Breast epithelium (tissue), 3 donors: ENCODE results near the gene STARD3.

Experiments used
- CTCF ChIP-seq, 3 donors: fragments of 450-650 bp; IDR thresholded peaks; one replicate each; pipeline ENCODE4 v1.5.1; 2016 to 2017; ENCODE audit warnings: antibody characterized with exemption in 3 of 3, mild to moderate bottlenecking in 3 of 3, moderate library complexity in 3 of 3
- POLR2A ChIP-seq: fragments of 450-650 bp; IDR thresholded peaks from one replicate; pipeline ENCODE4 v1.6.1; 2016; ENCODE audit warnings: antibody characterized with exemption, mild to moderate bottlenecking, moderate library complexity

- TF ChIP-seq CTCF (IDR thresholded peaks at IDR 0.05), result no peak
- TF ChIP-seq POLR2A, result no peak
Observed at GRCh38 chr17:39605492-39606433, 31.2 kb upstream of the STARD3 start.
